GM19468 (cell line): ENCODE results near the gene KCNK1.
"Not testable (repeated sequence)": the region's sequence is repeated elsewhere in the genome, so short reads cannot be mapped to it uniquely, and the experiment has no call there.

Experiments
- ATAC-seq: cut with Tn5 transposase; IDR thresholded peaks from one replicate; pipeline ENCODE4 v1.9.1; 2021; ENCODE audit warnings: mild to moderate bottlenecking, moderate library complexity, moderate number of reproducible peaks; ENCODE audit not compliant: unreplicated experiment; ENCODE audit errors: extremely low read depth

Gene KCNK1

GRCh38 chr1:233606813-233607212 is 7.1 kb upstream of the KCNK1 start:
- no peak for ATAC-seq

GRCh38 chr1:233607252-233608119 is 6.4 kb upstream of the KCNK1 start:
- ATAC-seq, result peak; percentile 50

- ATAC-seq, result no peak
Observed at GRCh38 chr1:233608988-233609387, 4.9 kb upstream of the KCNK1 start.

GRCh38 chr1:233609926-233610325 is 4.0 kb upstream of the KCNK1 start:
- ATAC-seq, result no peak

GRCh38 chr1:233610628-233611027 is 3.3 kb upstream of the KCNK1 start:
- ATAC-seq, result no peak

- ATAC-seq, result not testable (repeated sequence)
Observed at GRCh38 chr1:233611363-233611762, 2.5 kb upstream of the KCNK1 start.

GRCh38 chr1:233614173-233614742 is 352 bp downstream of the KCNK1 start:
- no peak for ATAC-seq

GRCh38 chr1:233614743-233615521 is 1.0 kb downstream of the KCNK1 start:
- no peak for ATAC-seq

GRCh38 chr1:233615571-233615970 is 1.7 kb downstream of the KCNK1 start:
- ATAC-seq, result no peak

GRCh38 chr1:233617025-233617424 is 3.1 kb downstream of the KCNK1 start:
- no peak for ATAC-seq

- ATAC-seq, result not testable (repeated sequence)
Observed at GRCh38 chr1:233619414-233619813, 5.5 kb downstream of the KCNK1 start.

GRCh38 chr1:233620065-233620464 is 6.2 kb downstream of the KCNK1 start:
- ATAC-seq, result no peak

- ATAC-seq, result no peak
Observed at GRCh38 chr1:233621923-233622322, 8.0 kb downstream of the KCNK1 start.

- ATAC-seq, result no peak
Observed at GRCh38 chr1:233624289-233624688, 10.4 kb downstream of the KCNK1 start.

- no peak for ATAC-seq
Observed at GRCh38 chr1:233625087-233625486, 11.2 kb downstream of the KCNK1 start.

GRCh38 chr1:233625510-233625981 is 11.6 kb downstream of the KCNK1 start:
- ATAC-seq, result no peak

GRCh38 chr1:233627376-233627775 is 13.5 kb downstream of the KCNK1 start:
- no peak for ATAC-seq

GRCh38 chr1:233627823-233628222 is 13.9 kb downstream of the KCNK1 start:
- no peak for ATAC-seq

- no peak for ATAC-seq
Observed at GRCh38 chr1:233629305-233629935, 15.5 kb downstream of the KCNK1 start.

GRCh38 chr1:233631810-233632405 is 18.0 kb downstream of the KCNK1 start:
- ATAC-seq, result no peak
